Spleen (tissue), 11 donors: ENCODE data around the gene SPRED3. TPM values are rescaled to one million over a fixed set of nuclear protein-coding genes. Genes with fewer than 3 reads are reported as not detected.

Experiments
- DNase-seq: peaks from one replicate; pipeline ENCODE4 v3.0.0-alpha.2; 2020
- H3K27ac ChIP-seq, 8 donors: fragments of 200-600 bp; sonication (generic) in 7 of 8; 1 replicate in 4 of 8; 2 replicates in 4 of 8; pipeline versions ENCODE4 v1.5.0 to v1.8.0; 2016 to 2021; ENCODE audit warnings: inconsistent platforms in 4 of 8, mild to moderate bottlenecking in 4 of 8, moderate library complexity in 1 of 8
- H3K27me3 ChIP-seq, 7 donors: fragments of 200-600 bp; sonication (generic) in 6 of 7; replicated peaks in 1 of 7; 1 replicate in 4 of 7; 2 replicates in 3 of 7; pipeline versions ENCODE4 v1.5.0 to v1.8.0; 2016 to 2021; ENCODE audit warnings: inconsistent platforms in 3 of 7, mild to moderate bottlenecking in 1 of 7
- H3K36me3 ChIP-seq, 6 donors: fragments of 200-600 bp; sonication (generic) in 5 of 6; 1 replicate in 4 of 6; 2 replicates in 2 of 6; pipeline versions ENCODE4 v1.5.0 to v1.8.0; 2016 to 2021; ENCODE audit warnings: inconsistent platforms in 2 of 6
- H3K4me1 ChIP-seq, 6 donors: fragments of 200-600 bp; sonication (generic) in 5 of 6; 1 replicate in 3 of 6; 2 replicates in 3 of 6; pipeline versions ENCODE4 v1.5.0 to v1.8.0; 2016 to 2021; ENCODE audit warnings: inconsistent platforms in 3 of 6
- H3K4me3 ChIP-seq, 8 donors: fragments of 200-600 bp; sonication (generic) in 7 of 8; 1 replicate in 4 of 8; 2 replicates in 4 of 8; pipeline versions ENCODE4 v1.5.0 to v1.8.0; 2016 to 2021; ENCODE audit warnings: inconsistent platforms in 4 of 8, mild to moderate bottlenecking in 4 of 8, moderate library complexity in 2 of 8
- H3K9me3 ChIP-seq, 8 donors: fragments of 200-600 bp; sonication (generic) in 7 of 8; 1 replicate in 4 of 8; 2 replicates in 4 of 8; pipeline versions ENCODE4 v1.5.0 to v1.8.0; 2016 to 2021; ENCODE audit warnings: inconsistent platforms in 4 of 8
- CTCF ChIP-seq, 11 experiments: fragments of 200-600 bp in 7 of 11; fragments of 450-650 bp in 4 of 11; sonication (generic) in 4 of 11; IDR thresholded peaks in 8 of 11; conservative IDR thresholded peaks in 3 of 11; 1 replicate in 7 of 11; 2 replicates in 4 of 11; pipeline versions ENCODE4 v1.4.0 to v1.8.0; 2016 to 2021; ENCODE audit warnings: antibody characterized with exemption in 11 of 11, inconsistent platforms in 4 of 11, mild to moderate bottlenecking in 1 of 11
- POLR2A ChIP-seq, 3 donors: fragments of 450-650 bp; IDR thresholded peaks; one replicate each; pipeline ENCODE4 v1.5.1; 2017; ENCODE audit warnings: antibody characterized with exemption in 3 of 3, mild to moderate bottlenecking in 1 of 3
- POLR2AphosphoS5 ChIP-seq, 3 donors: sonication (generic); formaldehyde crosslinking; IDR thresholded peaks; one replicate each; pipeline ENCODE4 v1.5.1; 2017; ENCODE audit warnings: antibody characterized with exemption in 3 of 3
- WGBS, 5 donors: extraction: QIAGEN DNeasy Blood & Tissue Kit in 3 of 5; methylation state at CpG; one replicate each; pipeline versions ENCODE4 v1.1.5 to v1.1.7; 2013 to 2018; 5-methylcytosine and 5-hydroxymethylcytosine counted together
- intact Hi-C: fragments of 100-400 bp; cut with DNase I; formaldehyde crosslinking; loops from one replicate; pipeline ENCODE4 v1.15.0; 2023; ENCODE audit warnings: low total_unique reads
- polyA plus RNA-seq, 3 donors: library from polyadenylated mRNA; stranded (reverse); fragments of 200-250 nt; gene quantifications; one replicate each; pipeline ENCODE4 v1.2.1, GENCODE V29; 2013
- total RNA-seq, 7 donors: library from RNA; depleted of rRNA in 3 of 7; stranded (reverse); fragments of >200 nt in 3 of 7; fragmentation: NEBNext Ultra II Directional in 4 of 7; extraction: Animal tissue kit (Norgen Biotek cat#: 25700) in 4 of 7; gene quantifications; one replicate each; pipeline versions ENCODE4 v1.1.0 to v1.2.1, GENCODE V29; 2016 to 2021
- donor health status: healthy with polysubstance abuse.
- donor health status: DM: no; HTN: no; CAD: no; lungs with moderate emphysema.
- donor health status: DM: no; HTN: no; CAD: no.
- donor health status: Bipolar disorder and iron deficiency.
- donor health status: healthy.
- donor health status: DM: no; HTN: no; CAD: no.
- donor health status: DM: yes; HTN: yes; CAD: no.

The SPRED3 gene
- total and polyA plus RNA-seq, 10 donors: 0.03 to 1.2 (median 0.45) TPM; not detected in 1

- intact Hi-C loops: no loop called here
- H3K4me3 ChIP-seq: no peak overlapping the region
- no peaks in the 10 kb centered on the region for H3K9me3 ChIP-seq
- H3K27ac ChIP-seq: no peak overlapping the region
- no peaks in the 10 kb centered on the region for H3K36me3 ChIP-seq
- no peak for DNase-seq
- WGBS, 5 donors: 89 to 96% (median 93%) methylated on average over 6 of the region's 6 CpGs
- peaks cover 0 to 17% (median 9%) of the 10 kb centered on the region in 6 donors for H3K4me1 ChIP-seq
- no peak for TF ChIP-seq POLR2AphosphoS5 (IDR thresholded peaks at IDR 0.05)
- H3K27me3 ChIP-seq: peaks cover 0 to 74% (median 30%) of the 10 kb centered on the region in 7 donors
Observed at GRCh38 chr19:38437295-38437694, 48.8 kb downstream of the SPRED3 start.

GRCh38 chr19:38437917-38438316 is 49.4 kb downstream of the SPRED3 start:
- intact Hi-C loops: no loop called here
- Histone ChIP-seq H3K4me3 (no peak overlapping the region), H3K4me1 (peaks cover 0 to 17% (median 9%) of the 10 kb centered on the region in 6 donors), H3K9me3 (no peaks in the 10 kb centered on the region), H3K36me3 (no peaks in the 10 kb centered on the region), H3K27ac (no peak overlapping the region), H3K27me3 (peaks cover 0 to 74% (median 28%) of the 10 kb centered on the region in 7 donors)
- DNase-seq: no peak
- no peak for TF ChIP-seq CTCF (IDR thresholded peaks at IDR 0.05 in 8 of 11, conservative IDR thresholded peaks at IDR 0.05 in 3 of 11)
- TF ChIP-seq POLR2AphosphoS5 (IDR thresholded peaks at IDR 0.05): no peak
- TF ChIP-seq POLR2A (IDR thresholded peaks at IDR 0.05): no peak
- 82 to 92% (median 84%) methylated on average over 2 of the region's 2 CpGs for WGBS, 5 donors

- TF ChIP-seq CTCF (IDR thresholded peaks at IDR 0.05 in 8 of 11, conservative IDR thresholded peaks at IDR 0.05 in 3 of 11): no peak
- no peak for TF ChIP-seq POLR2AphosphoS5 (IDR thresholded peaks at IDR 0.05)
- no peak for TF ChIP-seq POLR2A (IDR thresholded peaks at IDR 0.05)
- Histone ChIP-seq H3K9me3 (no peaks in the 10 kb centered on the region), H3K4me3 (no peak overlapping the region), H3K27ac (no peak overlapping the region), H3K27me3 (peaks cover 0 to 48% (median 7%) of the 10 kb centered on the region in 7 donors), H3K36me3 (no peaks in the 10 kb centered on the region), H3K4me1 (no peaks in the 10 kb centered on the region)
- DNase-seq: no peak
- WGBS, 5 donors: 74 to 88% (median 82%) methylated on average over 14 of the region's 14 CpGs
- intact Hi-C loops: no loop called here
Observed at GRCh38 chr19:38440592-38440991, 52.1 kb downstream of the SPRED3 start.

- no peak overlapping the region for H3K4me3 ChIP-seq
- 33 to 46% (median 43%) methylated on average over 6 to 7 of the region's 7 CpGs for WGBS, 5 donors
- H3K36me3 ChIP-seq: no peaks in the 10 kb centered on the region
- H3K4me1 ChIP-seq: no peaks in the 10 kb centered on the region
- TF ChIP-seq POLR2AphosphoS5 (IDR thresholded peaks at IDR 0.05) (no peak), POLR2A (IDR thresholded peaks at IDR 0.05) (no peak), CTCF (IDR thresholded peaks at IDR 0.05 in 8 of 11, conservative IDR thresholded peaks at IDR 0.05 in 3 of 11) (peak in 1 of 11 experiments; percentile 9)
- no peaks in the 10 kb centered on the region for H3K9me3 ChIP-seq
- peaks cover 0 to 38% (median 0%) of the 10 kb centered on the region in 7 donors for H3K27me3 ChIP-seq
- intact Hi-C loops: no loop called here
- DNase-seq: no peak
- no peak overlapping the region for H3K27ac ChIP-seq
Observed at GRCh38 chr19:38441657-38442348, 53.3 kb downstream of the SPRED3 start.
